MCF 10A (cell line): Measurements from ENCODE around the gene TIAM1. TPM values are rescaled to one million over a fixed set of nuclear protein-coding genes. Genes with fewer than 3 reads are reported as not detected.
A peak's percentile ranks its signal among the peaks of the same experiment; 100 is the strongest.

Experiments
- BruUV-seq: library from RNA; stranded (reverse); fragments of 400-500 nt; replicated peaks from 2 replicates; lab custom pipeline; 2021; lab: Mats Ljungman, UMichigan
- CTCF ChIA-PET: fragments of 300-600 bp; sonication (Branson Sonifier 250); formaldehyde crosslinking; extraction: SDS; loops from one replicate; lab custom pipeline; 2021; ENCODE audit warnings: antibody characterized with exemption, inconsistent platforms; lab: Yijun Ruan, JAX
- POLR2A ChIA-PET: fragments of 300-600, 350-650 bp; sonication (Branson Sonifier 250); formaldehyde crosslinking; extraction: SDS; loops from one replicate; lab custom pipeline; 2020; ENCODE audit warnings: antibody characterized with exemption, inconsistent platforms; lab: Yijun Ruan, JAX
- DNase-seq: peaks from one replicate; pipeline ENCODE4 v3.0.0-alpha.2; 2018; ENCODE audit not compliant: unreplicated experiment
- H3K27ac Mint-ChIP-seq: one replicate; pipeline ENCODE4 v1.8.0; 2022; ENCODE audit warnings: mild to moderate bottlenecking, low read depth, mixed read lengths; ENCODE audit not compliant: unreplicated experiment
- H3K27me3 Mint-ChIP-seq: one replicate; pipeline ENCODE4 v1.8.0; 2022; ENCODE audit warnings: mixed read lengths; ENCODE audit not compliant: insufficient read depth, unreplicated experiment
- H3K36me3 Mint-ChIP-seq: one replicate; pipeline ENCODE4 v1.8.0; 2022; ENCODE audit warnings: mild to moderate bottlenecking, moderate library complexity, mixed read lengths; ENCODE audit not compliant: insufficient read depth, unreplicated experiment
- H3K4me1 Mint-ChIP-seq: one replicate; pipeline ENCODE4 v1.8.0; 2022; ENCODE audit warnings: mixed read lengths; ENCODE audit not compliant: insufficient read depth, unreplicated experiment
- H3K4me3 Mint-ChIP-seq: one replicate; pipeline ENCODE4 v1.8.0; 2022; ENCODE audit warnings: mild to moderate bottlenecking, moderate library complexity, mixed read lengths; ENCODE audit not compliant: unreplicated experiment
- H3K9me3 Mint-ChIP-seq: one replicate; pipeline ENCODE4 v1.8.0; 2022; ENCODE audit warnings: mixed read lengths; ENCODE audit not compliant: unreplicated experiment
- CTCF ChIP-seq: fragments of 200-600 bp; IDR thresholded peaks from one replicate; pipeline ENCODE4 v1.8.0; 2022; ENCODE audit warnings: antibody characterized with exemption, mild to moderate bottlenecking; ENCODE audit not compliant: unreplicated experiment
- intact Hi-C: fragments of 100-400 bp; cut with micrococcal nuclease; formaldehyde crosslinking; loops from 2 replicates; pipeline ENCODE4 v1.14.1; 2022
- total RNA-seq: library from RNA; stranded (reverse); gene quantifications from 2 replicates; pipeline ENCODE4 v1.2.3, GENCODE V29; 2022

Gene TIAM1
- total RNA-seq, 1 experiment from 2014 or later = 9.8 TPM

GRCh38 chr21:31213787-31214186 is 130.3 kb downstream of the TIAM1 start:
- Mint-ChIP-seq H3K4me3 (no peak overlapping the region), H3K4me1 (peaks cover 4% of the 10 kb centered on the region), H3K9me3 (no peaks in the 10 kb centered on the region), H3K27ac (no peak overlapping the region), H3K27me3 (no peaks in the 10 kb centered on the region), H3K36me3 (no peaks in the 10 kb centered on the region)
- BruUV-seq = no TSS peak
- no peak for TF ChIP-seq CTCF
- intact Hi-C loops = loop anchor here (1.0 to 5.0 kb wide), 2 partner anchors 244 to 367 kb away; no protein-coding TSS in a partner anchor
- POLR2A ChIA-PET = no interaction called here
- DNase-seq = peak; percentile 39
- CTCF ChIA-PET = interaction anchor here (0.6 to 4.7 kb wide), 9 partner anchors 14 to 397 kb away, joined by 3 to 31 read pairs (median 3); no protein-coding TSS in a partner anchor

GRCh38 chr21:31211836-31212235 is 132.2 kb downstream of the TIAM1 start:
- no peak overlapping the region for H3K27ac Mint-ChIP-seq
- no peak overlapping the region for H3K4me3 Mint-ChIP-seq
- no peaks in the 10 kb centered on the region for H3K27me3 Mint-ChIP-seq
- DNase-seq = no peak
- BruUV-seq = no TSS peak
- H3K4me1 Mint-ChIP-seq = no peaks in the 10 kb centered on the region
- no peaks in the 10 kb centered on the region for H3K36me3 Mint-ChIP-seq
- ChIA-PET POLR2A (no interaction called here), CTCF (interaction anchor here (0.6 to 4.7 kb wide), 3 partner anchors 21 to 369 kb away, joined by 3 to 31 read pairs (median 3); no protein-coding TSS in a partner anchor)
- no peaks in the 10 kb centered on the region for H3K9me3 Mint-ChIP-seq
- TF ChIP-seq CTCF = no peak
- intact Hi-C loops = loop anchor here (5.0 kb wide), 1 partner anchor 245 kb away; no protein-coding TSS in a partner anchor

GRCh38 chr21:31205412-31205811 is 138.6 kb downstream of the TIAM1 start:
- DNase-seq = no peak
- intact Hi-C loops = no loop called here
- no peaks in the 10 kb centered on the region for H3K36me3 Mint-ChIP-seq
- BruUV-seq = no TSS peak
- no peak for TF ChIP-seq CTCF
- H3K27ac Mint-ChIP-seq = no peak overlapping the region
- no peak overlapping the region for H3K4me3 Mint-ChIP-seq
- POLR2A ChIA-PET = no interaction called here
- CTCF ChIA-PET = interaction anchor here (4.2 kb wide), 1 partner anchor 376 kb away, joined by 50 read pairs; no protein-coding TSS in a partner anchor
- H3K9me3 Mint-ChIP-seq = no peaks in the 10 kb centered on the region
- H3K27me3 Mint-ChIP-seq = no peaks in the 10 kb centered on the region
- peaks cover 6% of the 10 kb centered on the region for H3K4me1 Mint-ChIP-seq

- CTCF ChIA-PET = interaction anchor here (0.6 to 4.2 kb wide), 3 partner anchors 336 to 399 kb away, joined by 4 to 50 read pairs (median 4); no protein-coding TSS in a partner anchor
- POLR2A ChIA-PET = interaction anchor here (0.7 kb wide), 1 partner anchor 16 kb away, joined by 3 read pairs; no protein-coding TSS in a partner anchor
- H3K9me3 Mint-ChIP-seq = no peaks in the 10 kb centered on the region
- TF ChIP-seq CTCF = no peak
- H3K36me3 Mint-ChIP-seq = no peaks in the 10 kb centered on the region
- DNase-seq = no peak
- no peak overlapping the region for H3K27ac Mint-ChIP-seq
- intact Hi-C loops = no loop called here
- H3K4me1 Mint-ChIP-seq = peaks cover 6% of the 10 kb centered on the region
- no TSS peak for BruUV-seq
- H3K4me3 Mint-ChIP-seq = no peak overlapping the region
- no peaks in the 10 kb centered on the region for H3K27me3 Mint-ChIP-seq
Measured at GRCh38 chr21:31204801-31205200, 139.3 kb downstream of the TIAM1 start.
